OCI-LY7 (cell line): Measurements from ENCODE around the gene WDR47.

Experiments used
- EZH2phosphoT487 ChIP-seq: fragments of 200-600 bp; sonication (generic); IDR thresholded peaks from 2 replicates; pipeline ENCODE4 v1.6.1; 2018; ENCODE audit warnings: low read depth, borderline replicate concordance, mild to moderate bottlenecking, mixed run types, antibody characterized with exemption, low read length, moderate library complexity, mixed read lengths
- TF ChIP-seq, protein P1 (sequence below): fragments of 200-600 bp; sonication (generic); conservative IDR thresholded peaks from 2 replicates; pipeline ENCODE4 v1.5.1; 2014; ENCODE audit warnings: mild to moderate bottlenecking, antibody characterized with exemption, low read length, moderate library complexity, mixed read lengths

DNA sequence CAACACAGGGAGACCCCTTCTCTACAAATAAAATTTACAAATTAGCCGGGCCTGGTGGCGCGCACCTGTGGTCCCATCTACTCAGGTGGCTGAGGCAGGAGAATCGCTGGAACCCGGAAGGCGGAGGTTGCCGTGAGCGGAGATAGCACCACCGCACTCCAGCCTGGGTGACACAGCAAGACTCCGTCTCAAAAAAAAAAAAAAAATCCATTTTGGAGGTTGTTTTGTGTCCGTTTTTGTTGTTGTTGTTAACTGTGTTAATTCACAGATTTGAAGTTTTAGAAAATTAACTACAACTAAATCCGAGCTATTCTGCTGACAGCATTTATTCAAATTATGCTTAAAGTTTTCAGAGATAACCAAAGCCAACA lies 79.2 kb downstream of the WDR47 start:
- TF ChIP-seq, protein P1, sequence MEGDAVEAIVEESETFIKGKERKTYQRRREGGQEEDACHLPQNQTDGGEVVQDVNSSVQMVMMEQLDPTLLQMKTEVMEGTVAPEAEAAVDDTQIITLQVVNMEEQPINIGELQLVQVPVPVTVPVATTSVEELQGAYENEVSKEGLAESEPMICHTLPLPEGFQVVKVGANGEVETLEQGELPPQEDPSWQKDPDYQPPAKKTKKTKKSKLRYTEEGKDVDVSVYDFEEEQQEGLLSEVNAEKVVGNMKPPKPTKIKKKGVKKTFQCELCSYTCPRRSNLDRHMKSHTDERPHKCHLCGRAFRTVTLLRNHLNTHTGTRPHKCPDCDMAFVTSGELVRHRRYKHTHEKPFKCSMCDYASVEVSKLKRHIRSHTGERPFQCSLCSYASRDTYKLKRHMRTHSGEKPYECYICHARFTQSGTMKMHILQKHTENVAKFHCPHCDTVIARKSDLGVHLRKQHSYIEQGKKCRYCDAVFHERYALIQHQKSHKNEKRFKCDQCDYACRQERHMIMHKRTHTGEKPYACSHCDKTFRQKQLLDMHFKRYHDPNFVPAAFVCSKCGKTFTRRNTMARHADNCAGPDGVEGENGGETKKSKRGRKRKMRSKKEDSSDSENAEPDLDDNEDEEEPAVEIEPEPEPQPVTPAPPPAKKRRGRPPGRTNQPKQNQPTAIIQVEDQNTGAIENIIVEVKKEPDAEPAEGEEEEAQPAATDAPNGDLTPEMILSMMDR = no peak
- no peak for TF ChIP-seq EZH2phosphoT487
